ENCODE data around the gene NMU.

DNA sequence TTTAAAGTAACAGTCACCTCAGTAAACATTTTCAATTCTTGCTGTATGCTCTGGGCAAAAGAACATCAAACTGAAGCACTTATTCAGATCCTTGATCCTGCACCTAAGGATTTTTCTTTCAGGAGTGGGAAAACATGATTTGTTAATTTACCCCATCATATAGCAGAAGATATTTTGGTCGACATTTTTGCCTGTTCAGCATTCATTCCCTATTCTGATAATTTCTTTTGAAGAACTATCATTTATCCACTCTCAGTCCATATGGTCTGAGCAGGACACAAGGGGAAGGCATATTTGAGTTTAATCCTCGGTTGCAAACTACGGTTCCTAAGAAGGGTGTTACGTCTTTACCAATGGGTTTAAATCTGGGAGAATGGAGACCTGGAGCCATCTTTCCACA is 88.2 kb downstream of the NMU start:
- TF ChIP-seq POLR2A (IDR thresholded peaks at IDR 0.05), result no peak
- TF ChIP-seq, protein P1, sequence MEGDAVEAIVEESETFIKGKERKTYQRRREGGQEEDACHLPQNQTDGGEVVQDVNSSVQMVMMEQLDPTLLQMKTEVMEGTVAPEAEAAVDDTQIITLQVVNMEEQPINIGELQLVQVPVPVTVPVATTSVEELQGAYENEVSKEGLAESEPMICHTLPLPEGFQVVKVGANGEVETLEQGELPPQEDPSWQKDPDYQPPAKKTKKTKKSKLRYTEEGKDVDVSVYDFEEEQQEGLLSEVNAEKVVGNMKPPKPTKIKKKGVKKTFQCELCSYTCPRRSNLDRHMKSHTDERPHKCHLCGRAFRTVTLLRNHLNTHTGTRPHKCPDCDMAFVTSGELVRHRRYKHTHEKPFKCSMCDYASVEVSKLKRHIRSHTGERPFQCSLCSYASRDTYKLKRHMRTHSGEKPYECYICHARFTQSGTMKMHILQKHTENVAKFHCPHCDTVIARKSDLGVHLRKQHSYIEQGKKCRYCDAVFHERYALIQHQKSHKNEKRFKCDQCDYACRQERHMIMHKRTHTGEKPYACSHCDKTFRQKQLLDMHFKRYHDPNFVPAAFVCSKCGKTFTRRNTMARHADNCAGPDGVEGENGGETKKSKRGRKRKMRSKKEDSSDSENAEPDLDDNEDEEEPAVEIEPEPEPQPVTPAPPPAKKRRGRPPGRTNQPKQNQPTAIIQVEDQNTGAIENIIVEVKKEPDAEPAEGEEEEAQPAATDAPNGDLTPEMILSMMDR (IDR thresholded peaks at IDR 0.05), result no peak

Measured in sigmoid colon (tissue), 3 donors.